GM12873 (cell line): Measurements from ENCODE around the gene MPHOSPH10.

Experiments used
- CTCF ChIP-seq: IDR thresholded peaks from 2 replicates; pipeline ENCODE4 v1.5.1; 2012; ENCODE audit warnings: low read depth, mild to moderate bottlenecking, moderate library complexity, low read length, control low read depth; ENCODE audit not compliant: insufficient read depth; ENCODE audit errors: missing control alignments

MPHOSPH10 gene

GRCh38 chr2:71129114-71129901, 1.1 kb upstream of the MPHOSPH10 start:
- TF ChIP-seq CTCF = no peak

GRCh38 chr2:71129902-71130151, 607 bp upstream of the MPHOSPH10 start:
- TF ChIP-seq CTCF = no peak

GRCh38 chr2:71130905-71131244, 441 bp downstream of the MPHOSPH10 start:
- no peak for TF ChIP-seq CTCF

- TF ChIP-seq CTCF = no peak
Measured at GRCh38 chr2:71133603-71134002, 3.2 kb downstream of the MPHOSPH10 start.

- no peak for TF ChIP-seq CTCF
Measured at GRCh38 chr2:71136174-71136573, 5.7 kb downstream of the MPHOSPH10 start.

GRCh38 chr2:71143782-71144181, 13.3 kb downstream of the MPHOSPH10 start:
- no peak for TF ChIP-seq CTCF

GRCh38 chr2:71148506-71149063, 18.2 kb downstream of the MPHOSPH10 start:
- no peak for TF ChIP-seq CTCF
